GM21786 (cell line): ENCODE results near the gene MYOG.

Experiments
- ATAC-seq: cut with Tn5 transposase; IDR thresholded peaks from one replicate; pipeline ENCODE4 v1.9.1; 2021; ENCODE audit not compliant: unreplicated experiment

Gene MYOG

GRCh38 chr1:203117611-203118575, 32.1 kb upstream of the MYOG start:
- ATAC-seq, result no peak

- no peak for ATAC-seq
Observed at GRCh38 chr1:203116091-203116820, 30.4 kb upstream of the MYOG start.

GRCh38 chr1:203114202-203114601, 28.4 kb upstream of the MYOG start:
- no peak for ATAC-seq

- no peak for ATAC-seq
Observed at GRCh38 chr1:203113308-203113707, 27.5 kb upstream of the MYOG start.

GRCh38 chr1:203112475-203112874, 26.7 kb upstream of the MYOG start:
- no peak for ATAC-seq

- ATAC-seq, result no peak
Observed at GRCh38 chr1:203104789-203105390, 19.1 kb upstream of the MYOG start.

- no peak for ATAC-seq
Observed at GRCh38 chr1:203103829-203104495, 18.1 kb upstream of the MYOG start.

- no peak for ATAC-seq
Observed at GRCh38 chr1:203103216-203103615, 17.4 kb upstream of the MYOG start.

- ATAC-seq, result no peak
Observed at GRCh38 chr1:203101813-203102634, 16.2 kb upstream of the MYOG start.

- ATAC-seq, result no peak
Observed at GRCh38 chr1:203100516-203100869, 14.7 kb upstream of the MYOG start.

GRCh38 chr1:203099805-203100515, 14.1 kb upstream of the MYOG start:
- no peak for ATAC-seq

- ATAC-seq, result no peak
Observed at GRCh38 chr1:203098914-203099520, 13.2 kb upstream of the MYOG start.

GRCh38 chr1:203098445-203098844, 12.6 kb upstream of the MYOG start:
- ATAC-seq, result no peak

- no peak for ATAC-seq
Observed at GRCh38 chr1:203097001-203097400, 11.2 kb upstream of the MYOG start.

- no peak for ATAC-seq
Observed at GRCh38 chr1:203096566-203096965, 10.8 kb upstream of the MYOG start.

- ATAC-seq, result no peak
Observed at GRCh38 chr1:203095061-203095690, 9.4 kb upstream of the MYOG start.

- no peak for ATAC-seq
Observed at GRCh38 chr1:203093754-203094410, 8.1 kb upstream of the MYOG start.

GRCh38 chr1:203091761-203092330, 6.0 kb upstream of the MYOG start:
- no peak for ATAC-seq
